GM15510 (cell line): ENCODE results near the gene ADGRB3.

Source experiments
- POLR2A ChIP-seq: IDR thresholded peaks from 3 replicates; pipeline ENCODE4 v1.6.1; 2011; ENCODE audit warnings: borderline replicate concordance; ENCODE audit not compliant: insufficient read length; ENCODE audit errors: extremely low read depth

Gene ADGRB3

DNA sequence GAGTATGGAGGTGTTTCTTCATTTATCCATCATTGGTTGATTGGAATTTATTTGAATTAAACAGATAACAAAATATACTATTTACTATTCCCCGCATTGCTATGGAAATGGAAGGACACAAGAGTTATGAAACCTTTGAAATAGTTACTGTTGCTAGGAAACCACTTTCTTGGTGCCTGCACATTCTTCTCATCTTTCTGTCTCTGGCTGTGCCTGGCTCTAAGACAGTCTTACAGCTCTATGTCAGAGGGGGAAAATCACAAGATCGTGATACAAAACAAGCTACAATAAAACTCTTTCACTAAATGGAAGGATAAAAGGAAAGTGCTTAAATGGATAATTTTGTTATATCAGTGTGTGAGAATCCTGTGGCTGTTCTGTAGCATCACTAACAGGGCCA lies 708.8 kb downstream of the ADGRB3 start:
- no peak for TF ChIP-seq POLR2A

DNA sequence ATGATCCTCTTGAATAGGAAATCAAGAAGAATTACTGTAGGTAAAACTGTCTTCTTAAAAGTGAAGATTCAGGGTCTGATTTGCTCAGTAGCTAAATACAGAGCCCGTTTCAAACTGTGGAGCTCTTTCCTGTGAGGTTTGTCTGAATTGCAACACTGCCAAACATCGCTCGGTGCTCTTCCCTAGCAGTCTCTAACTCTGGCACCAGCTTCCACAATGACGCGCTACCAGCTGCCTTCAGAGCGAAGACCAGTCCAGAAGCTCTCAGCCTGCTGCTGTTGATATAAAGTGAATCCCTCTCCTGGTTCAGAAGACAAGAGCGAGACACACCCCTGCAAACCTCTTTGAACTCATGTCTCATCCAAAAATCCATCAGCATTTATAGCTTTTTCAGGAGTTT lies 714.7 kb downstream of the ADGRB3 start:
- TF ChIP-seq POLR2A = no peak

DNA sequence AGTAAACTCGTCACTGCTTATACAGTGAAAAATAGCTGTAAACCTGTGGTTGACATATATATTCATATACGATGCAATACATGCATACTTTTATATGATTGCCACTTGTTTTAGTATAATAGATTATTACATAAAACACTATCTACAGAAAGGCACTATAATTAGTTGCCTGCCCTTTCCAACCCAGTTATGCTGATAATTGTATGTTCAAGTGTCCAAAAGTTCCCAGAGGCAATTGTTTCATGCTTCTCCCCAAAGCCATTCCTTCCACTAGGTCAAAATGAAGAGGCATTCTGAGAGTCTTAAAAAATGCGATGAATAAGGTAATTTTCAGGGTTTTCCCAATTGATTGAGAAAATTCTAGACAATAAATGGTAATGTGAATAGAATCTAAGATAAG lies 727.1 kb downstream of the ADGRB3 start:
- TF ChIP-seq POLR2A = no peak

DNA sequence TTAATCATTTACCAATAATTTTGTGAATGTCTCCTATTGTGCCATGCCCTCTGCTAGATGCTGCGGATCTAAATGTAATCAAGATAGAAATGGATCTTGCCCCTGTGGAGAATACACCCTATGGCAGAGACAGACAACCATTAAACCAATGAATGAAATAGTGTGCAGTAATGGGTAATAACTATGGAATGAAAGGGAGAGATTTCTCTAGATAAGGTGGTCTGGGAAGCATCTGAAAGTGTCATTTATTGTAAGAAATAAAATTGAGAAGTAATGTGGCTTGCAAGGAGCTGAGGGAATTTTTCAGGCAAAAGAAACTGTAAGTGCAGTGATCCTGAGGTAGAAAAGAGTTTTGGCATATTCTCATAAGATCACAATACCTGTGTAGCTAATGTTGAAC lies 731.7 kb downstream of the ADGRB3 start:
- TF ChIP-seq POLR2A = no peak

DNA sequence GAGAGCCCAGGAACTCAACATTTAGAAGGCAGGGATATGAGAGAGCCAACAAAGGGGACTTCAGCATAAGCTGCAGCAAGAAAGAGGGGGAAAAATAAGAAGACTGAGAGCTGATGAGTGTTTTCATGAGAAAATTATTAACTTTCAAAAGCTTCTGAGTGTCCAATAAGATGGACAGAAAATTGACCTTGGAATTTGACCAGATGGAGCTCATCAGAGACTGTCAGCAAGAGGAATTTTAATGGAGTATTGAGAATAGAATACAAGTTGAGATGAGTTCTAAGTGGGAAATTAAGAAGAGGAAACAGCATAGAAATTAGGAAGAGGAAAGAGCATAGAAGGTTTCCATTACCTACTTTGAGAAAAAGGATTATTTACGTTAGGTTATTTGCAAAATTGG lies 733.5 kb downstream of the ADGRB3 start:
- no peak for TF ChIP-seq POLR2A

DNA sequence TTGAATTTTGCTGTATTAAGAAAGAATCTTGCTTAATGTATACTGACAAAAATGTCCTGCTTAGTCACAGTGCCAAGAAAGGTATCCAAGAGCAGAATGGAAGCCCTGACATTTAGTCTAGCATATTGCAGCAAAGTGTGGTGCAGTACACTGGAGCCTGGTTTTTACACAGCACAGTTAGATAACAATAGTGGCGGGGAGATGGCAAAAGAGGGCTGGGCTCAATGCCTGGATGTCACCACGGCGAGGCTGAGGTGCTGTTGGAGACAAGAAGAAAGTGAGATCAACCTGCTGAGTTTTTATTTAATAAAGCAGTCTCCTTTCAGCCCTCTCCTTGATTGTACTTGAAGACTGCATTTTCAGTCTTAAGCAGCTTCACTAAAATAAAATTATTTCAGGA lies 735.7 kb downstream of the ADGRB3 start:
- TF ChIP-seq POLR2A = no peak

DNA sequence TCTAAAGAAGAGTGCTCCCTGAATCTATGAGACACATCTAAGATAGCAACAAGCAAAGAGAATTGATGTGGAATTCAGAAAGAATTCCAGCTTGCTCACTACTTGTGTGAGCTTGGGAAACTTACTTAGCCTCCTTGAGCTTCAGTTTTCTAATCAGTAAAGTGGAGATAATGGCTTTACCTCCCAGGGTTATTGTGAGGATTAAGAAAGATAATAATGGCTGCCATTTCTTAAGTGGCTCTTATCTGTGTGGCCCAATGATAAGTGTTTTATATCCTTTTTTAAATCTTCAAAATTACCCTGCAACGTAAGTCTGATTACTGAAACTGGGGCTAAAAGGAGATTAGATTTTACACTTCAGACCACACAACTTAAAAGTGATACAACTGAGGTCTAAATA lies 743.2 kb downstream of the ADGRB3 start:
- TF ChIP-seq POLR2A = no peak

DNA sequence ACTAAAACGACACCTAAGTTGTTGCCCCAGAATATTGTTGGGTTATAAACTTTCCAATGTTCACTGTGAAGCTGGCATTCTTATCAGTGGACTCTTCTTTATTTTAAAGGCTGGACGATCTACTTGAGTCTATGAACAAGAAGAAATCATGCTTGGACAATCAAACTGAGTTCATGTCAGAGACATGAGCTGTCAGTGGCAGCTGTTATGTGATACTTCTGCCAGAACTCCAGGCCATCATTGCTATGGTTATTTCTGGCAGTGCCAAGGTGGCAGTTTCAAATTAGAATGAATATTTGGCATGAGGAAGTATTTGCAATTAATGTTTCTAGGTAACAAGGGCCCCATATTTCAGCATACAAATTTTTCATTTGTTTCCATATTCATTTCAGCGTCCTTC lies 744.4 kb downstream of the ADGRB3 start:
- TF ChIP-seq POLR2A = no peak

DNA sequence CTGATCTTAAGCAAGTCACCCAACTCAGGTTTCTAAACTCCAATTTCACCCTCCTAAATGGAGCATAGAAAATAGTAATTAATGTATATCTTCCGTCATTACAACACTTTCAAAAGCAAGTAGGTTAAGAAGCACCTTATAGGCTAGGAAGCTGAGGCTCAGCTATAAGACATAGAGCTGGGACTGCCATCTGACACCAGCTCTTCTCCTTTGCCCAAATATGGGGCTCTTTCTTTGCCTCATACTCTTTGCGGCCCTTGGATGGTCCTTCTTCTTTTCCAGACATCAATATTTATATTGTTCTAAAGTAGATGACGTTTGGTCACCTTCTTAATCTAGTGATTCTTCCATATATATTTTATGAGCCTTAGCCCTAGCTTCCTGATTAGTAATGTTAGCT lies 748.5 kb downstream of the ADGRB3 start:
- no peak for TF ChIP-seq POLR2A

DNA sequence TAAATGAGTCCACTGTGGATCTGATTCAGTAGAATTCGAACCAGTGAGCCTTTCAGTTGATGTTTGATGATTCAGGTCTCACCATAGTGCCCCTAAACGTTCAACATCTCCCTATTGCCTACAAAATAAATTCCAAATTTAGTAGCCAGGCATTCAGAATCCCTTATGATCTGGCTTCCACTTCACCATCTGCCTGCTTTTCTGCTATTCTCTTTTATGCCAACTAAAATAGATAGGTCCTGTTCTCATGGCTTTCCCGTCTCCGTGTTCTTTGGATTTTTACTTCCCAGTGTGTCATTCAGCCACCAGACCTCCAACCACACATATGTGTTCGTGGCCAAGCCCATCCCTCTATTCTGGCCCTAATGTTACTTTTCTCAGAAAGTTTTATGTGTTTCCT lies 751.3 kb downstream of the ADGRB3 start:
- TF ChIP-seq POLR2A = no peak

DNA sequence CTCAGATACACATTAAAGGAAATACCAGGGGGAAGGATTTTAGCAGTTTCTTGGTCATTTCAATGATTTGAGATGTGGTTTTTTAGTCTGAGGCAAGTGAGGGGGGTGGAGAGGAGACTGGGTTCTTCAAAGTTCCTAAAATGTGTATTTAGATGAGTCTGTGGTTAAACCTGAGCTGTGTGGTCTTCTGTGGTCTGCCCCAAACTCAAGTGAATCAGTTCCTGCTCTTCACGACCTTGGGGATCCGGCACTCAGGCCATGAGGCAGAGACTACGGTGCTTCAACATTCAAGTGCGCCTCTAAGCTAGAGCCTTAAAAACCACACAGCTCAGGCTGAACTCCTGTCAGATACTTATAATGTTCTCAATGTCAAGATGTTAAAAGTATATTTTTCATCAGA lies 755.0 kb downstream of the ADGRB3 start:
- no peak for TF ChIP-seq POLR2A

DNA sequence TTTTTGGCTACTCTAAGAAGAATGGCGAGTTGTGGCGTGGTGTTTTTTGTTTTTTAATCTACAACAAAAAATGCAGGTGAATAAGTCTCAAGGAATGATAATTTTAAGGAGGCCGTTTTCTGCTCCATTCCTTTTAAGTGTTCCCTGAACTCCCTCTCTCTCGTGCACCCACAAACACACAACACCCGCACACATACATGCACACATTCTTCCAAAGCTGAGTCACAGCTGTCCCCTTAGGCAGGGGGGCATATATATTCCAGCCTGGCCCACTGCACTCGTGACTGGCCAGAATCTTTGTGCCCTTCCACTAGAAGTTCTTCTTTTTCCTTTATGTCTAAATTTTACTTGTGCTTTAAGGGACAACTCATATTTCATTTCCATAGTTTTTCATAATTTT lies 756.0 kb downstream of the ADGRB3 start:
- TF ChIP-seq POLR2A = no peak

DNA sequence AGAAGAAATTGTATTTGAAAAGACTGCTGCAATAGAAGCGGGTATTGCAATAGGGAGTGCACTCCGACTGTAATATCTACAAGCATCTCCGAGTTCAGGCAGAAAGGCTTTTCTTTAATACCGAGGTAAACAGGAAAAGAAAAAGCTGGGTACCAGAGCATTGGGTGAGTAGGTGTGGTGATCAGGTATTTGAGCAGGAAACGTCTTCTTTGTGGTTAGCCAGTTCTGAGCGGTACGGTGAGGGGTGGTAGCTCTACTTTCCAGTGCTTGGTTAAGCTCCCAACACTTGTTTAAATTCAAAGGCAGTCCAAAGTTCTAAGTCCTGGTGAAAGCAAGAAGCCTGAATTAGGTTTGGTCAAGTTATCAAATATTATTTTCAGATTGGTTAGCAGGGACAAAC lies 757.7 kb downstream of the ADGRB3 start:
- no peak for TF ChIP-seq POLR2A

DNA sequence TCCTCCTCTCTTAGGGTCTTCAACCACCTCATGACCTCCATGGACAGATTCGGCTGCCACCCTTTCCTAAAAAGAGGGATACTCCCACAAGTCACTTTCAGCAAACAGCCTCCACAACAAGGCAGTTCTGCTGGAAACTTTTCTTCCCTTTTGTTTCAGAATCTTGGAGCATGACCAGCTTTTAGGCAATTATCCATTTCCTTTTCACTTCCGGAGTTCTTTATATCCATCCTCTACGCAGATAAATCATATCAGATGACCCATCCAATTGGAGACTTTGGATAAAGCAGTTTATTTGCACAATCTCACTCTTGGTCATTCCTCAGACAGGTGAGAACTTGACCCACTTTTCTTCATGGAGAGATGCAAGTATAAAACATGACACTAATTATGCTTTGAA lies 763.2 kb downstream of the ADGRB3 start:
- no peak for TF ChIP-seq POLR2A

DNA sequence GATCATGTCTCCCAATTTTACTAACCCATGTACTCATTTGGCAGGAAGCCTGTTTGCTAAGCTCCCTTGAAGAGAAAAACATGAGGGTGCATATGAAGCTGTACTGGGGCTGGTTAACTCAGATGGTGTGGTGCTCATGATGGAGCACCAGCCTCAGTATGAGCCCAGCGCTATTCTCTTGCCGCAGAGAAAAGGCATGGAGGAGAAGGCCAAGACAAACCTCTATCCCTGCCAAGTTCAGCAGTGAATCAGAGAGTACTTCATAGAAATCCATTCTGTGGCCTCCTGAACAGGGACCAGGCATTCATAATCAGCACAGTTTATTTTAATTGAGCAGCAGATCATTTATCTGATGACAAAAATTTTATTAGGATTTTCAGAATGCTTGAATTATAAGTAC lies 763.6 kb downstream of the ADGRB3 start:
- TF ChIP-seq POLR2A = no peak

DNA sequence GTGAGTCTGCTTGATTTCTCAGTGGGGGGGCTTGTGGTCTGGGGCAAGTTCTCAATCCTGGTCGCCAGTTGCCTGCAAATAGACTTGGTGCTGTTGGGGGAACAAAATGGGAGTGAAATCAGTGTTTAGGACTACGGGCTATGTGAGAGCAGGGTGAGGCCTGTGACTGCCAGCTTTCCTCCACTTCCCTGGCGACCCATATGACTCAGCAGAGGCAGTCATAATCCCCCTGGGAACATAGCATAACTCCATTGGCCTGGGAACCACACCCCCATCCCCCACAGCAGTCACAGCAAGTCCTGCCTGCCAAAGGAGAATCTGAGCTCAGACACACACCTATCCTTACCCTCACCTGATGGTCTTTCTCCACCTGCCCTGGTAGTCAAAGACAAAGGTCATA lies 773.8 kb downstream of the ADGRB3 start:
- TF ChIP-seq POLR2A = no peak

DNA sequence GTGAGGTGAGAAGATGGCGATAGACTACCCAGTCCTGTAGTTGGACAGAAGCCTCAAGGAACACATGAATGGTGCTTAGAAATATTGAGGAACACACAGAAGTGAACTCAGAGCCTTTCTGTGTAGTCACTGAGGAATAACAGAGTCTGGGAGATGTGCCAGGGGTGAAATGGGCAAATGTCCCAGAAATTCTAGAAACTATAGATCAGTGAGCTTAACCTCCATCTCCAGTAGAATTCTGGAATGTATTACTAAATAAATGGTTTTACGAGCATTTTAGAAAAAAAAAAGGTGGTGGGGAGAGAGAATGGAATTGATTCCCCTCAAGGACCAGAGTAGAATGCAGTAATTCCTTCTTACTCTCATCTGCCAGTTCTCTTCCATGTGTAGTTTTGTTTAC lies 781.7 kb downstream of the ADGRB3 start:
- TF ChIP-seq POLR2A = no peak
